ENCODE measurements around the gene CORIN.

CORIN gene

GRCh38 chr4:47642191-47642830 lies 195.6 kb downstream of the CORIN start:
- no peak for DNase-seq (ENCODE audit: low spot score)

- DNase-seq (ENCODE audit: low spot score) = no peak
Observed at GRCh38 chr4:47641755-47642154, 196.1 kb downstream of the CORIN start.

GRCh38 chr4:47640911-47641310 lies 197.0 kb downstream of the CORIN start:
- DNase-seq (ENCODE audit: low spot score) = no peak

GRCh38 chr4:47639531-47639930 lies 198.3 kb downstream of the CORIN start:
- DNase-seq (ENCODE audit: low spot score) = no peak

- DNase-seq (ENCODE audit: low spot score) = no peak
Observed at GRCh38 chr4:47631161-47631560, 206.7 kb downstream of the CORIN start.

GRCh38 chr4:47624031-47624441 lies 213.8 kb downstream of the CORIN start:
- no peak for DNase-seq (ENCODE audit: low spot score)

- no peak for DNase-seq (ENCODE audit: low spot score)
Observed at GRCh38 chr4:47621181-47621580, 216.7 kb downstream of the CORIN start.

- DNase-seq (ENCODE audit: low spot score) = no peak
Observed at GRCh38 chr4:47619691-47620090, 218.2 kb downstream of the CORIN start.

- no peak for DNase-seq (ENCODE audit: low spot score)
Observed at GRCh38 chr4:47617607-47618006, 220.3 kb downstream of the CORIN start.

GRCh38 chr4:47615385-47615784 lies 222.5 kb downstream of the CORIN start:
- DNase-seq (ENCODE audit: low spot score) = no peak

- DNase-seq (ENCODE audit: low spot score) = no peak
Observed at GRCh38 chr4:47612116-47613023, 225.5 kb downstream of the CORIN start.

- DNase-seq (ENCODE audit: low spot score) = no peak
Observed at GRCh38 chr4:47606482-47606881, 231.4 kb downstream of the CORIN start.

- DNase-seq (ENCODE audit: low spot score) = no peak
Observed at GRCh38 chr4:47598896-47599295, 239.0 kb downstream of the CORIN start.

- no peak for DNase-seq (ENCODE audit: low spot score)
Observed at GRCh38 chr4:47598320-47598719, 239.5 kb downstream of the CORIN start.

- DNase-seq (ENCODE audit: low spot score) = no peak
Observed at GRCh38 chr4:47597696-47598095, 240.2 kb downstream of the CORIN start.

GRCh38 chr4:47590325-47590724 lies 247.5 kb downstream of the CORIN start:
- no peak for DNase-seq (ENCODE audit: low spot score)

GRCh38 chr4:47579235-47579634 lies 258.6 kb downstream of the CORIN start:
- no peak for DNase-seq (ENCODE audit: low spot score)

- DNase-seq (ENCODE audit: low spot score) = no peak
Observed at GRCh38 chr4:47577779-47578553, 259.9 kb downstream of the CORIN start.

- DNase-seq (ENCODE audit: low spot score) = no peak
Observed at GRCh38 chr4:47572981-47573380, 264.9 kb downstream of the CORIN start.

GRCh38 chr4:47570816-47571215 lies 267.1 kb downstream of the CORIN start:
- no peak for DNase-seq (ENCODE audit: low spot score)

- DNase-seq (ENCODE audit: low spot score) = no peak
Observed at GRCh38 chr4:47567511-47567910, 270.4 kb downstream of the CORIN start.

GRCh38 chr4:47566969-47567368 lies 270.9 kb downstream of the CORIN start:
- DNase-seq (ENCODE audit: low spot score) = no peak

- DNase-seq (ENCODE audit: low spot score) = no peak
Observed at GRCh38 chr4:47566566-47566965, 271.3 kb downstream of the CORIN start.
